ENCODE measurements around the gene UFSP2.

GRCh38 chr4:185359767-185360446 lies 65.9 kb downstream of the UFSP2 start:
- TF ChIP-seq POLR2A (IDR thresholded peaks at IDR 0.05; ENCODE audit: low read length) (no peak), GATA1 (IDR thresholded peaks at IDR 0.05; ENCODE audit: low read depth, low read length) (no peak)

Data from erythroblast (primary cell).